Neural cell (in vitro differentiated cells): ENCODE measurements around the gene COL19A1.

Experiments used
- EP300 ChIP-seq: fragments of 450-650 bp; conservative IDR thresholded peaks from 2 replicates; pipeline ENCODE4 v1.6.1; 2014; ENCODE audit warnings: antibody characterized with exemption, mild to moderate bottlenecking, moderate library complexity; ENCODE audit not compliant: poor library complexity, severe bottlenecking
- EZH2 ChIP-seq: fragments of 200-600, 300-800 bp; shearing (Covaris generic), sonication (generic); IDR thresholded peaks from 2 replicates; pipeline ENCODE4 v1.6.1; 2014; ENCODE audit warnings: antibody characterized with exemption, low read length, borderline replicate concordance, mild to moderate bottlenecking; ENCODE audit not compliant: insufficient read depth, poor library complexity, severe bottlenecking
- MXI1 ChIP-seq: fragments of 450-650 bp; conservative IDR thresholded peaks from 2 replicates; pipeline ENCODE4 v1.6.1; 2014; ENCODE audit warnings: antibody characterized with exemption, mild to moderate bottlenecking; ENCODE audit not compliant: poor library complexity, severe bottlenecking
- POLR2AphosphoS5 ChIP-seq: IDR thresholded peaks from 2 replicates; pipeline ENCODE4 v1.6.1; 2012
- RAD21 ChIP-seq: fragments of 450-650 bp; conservative IDR thresholded peaks from 2 replicates; pipeline ENCODE4 v1.6.1; 2014; ENCODE audit warnings: antibody characterized with exemption, mild to moderate bottlenecking, moderate library complexity
- SMC3 ChIP-seq: fragments of 450-650 bp; conservative IDR thresholded peaks from 2 replicates; pipeline ENCODE4 v1.6.1; 2014; ENCODE audit warnings: antibody characterized with exemption, mild to moderate bottlenecking, moderate library complexity; ENCODE audit not compliant: poor library complexity
- TAF1 ChIP-seq: IDR thresholded peaks from 2 replicates; pipeline ENCODE4 v1.6.1; 2012; ENCODE audit warnings: low read depth
- TF ChIP-seq, protein P1 (sequence below): fragments of 450-650 bp; IDR thresholded peaks from 2 replicates; pipeline ENCODE4 v1.5.1; 2014; ENCODE audit warnings: antibody characterized with exemption, mild to moderate bottlenecking, moderate library complexity; ENCODE audit not compliant: poor library complexity, severe bottlenecking
- TF ChIP-seq, protein P2 (sequence below): IDR thresholded peaks from 2 replicates; pipeline ENCODE4 v1.6.1; 2012; ENCODE audit warnings: borderline replicate concordance

DNA sequence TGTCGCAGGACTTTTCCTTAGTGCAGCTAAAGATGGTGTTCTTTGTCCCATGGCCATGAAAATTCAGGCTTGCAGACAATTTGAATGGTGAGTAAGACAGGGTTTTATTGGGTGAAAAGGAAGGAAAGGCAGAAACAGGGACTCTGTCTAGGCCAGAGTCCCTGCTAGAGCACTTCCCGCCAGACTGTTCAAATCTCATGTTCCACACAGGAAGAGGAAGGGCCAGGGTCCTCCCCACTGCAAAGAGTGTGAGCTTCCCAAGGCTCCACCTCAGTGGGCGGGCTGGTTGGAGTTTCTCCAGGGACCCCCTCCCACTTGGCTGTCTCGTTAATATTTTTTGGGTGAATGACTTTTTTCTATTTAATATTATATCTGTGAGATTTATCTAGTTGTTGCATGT, 29.0 kb downstream of the COL19A1 start:
- TF ChIP-seq, protein P1, sequence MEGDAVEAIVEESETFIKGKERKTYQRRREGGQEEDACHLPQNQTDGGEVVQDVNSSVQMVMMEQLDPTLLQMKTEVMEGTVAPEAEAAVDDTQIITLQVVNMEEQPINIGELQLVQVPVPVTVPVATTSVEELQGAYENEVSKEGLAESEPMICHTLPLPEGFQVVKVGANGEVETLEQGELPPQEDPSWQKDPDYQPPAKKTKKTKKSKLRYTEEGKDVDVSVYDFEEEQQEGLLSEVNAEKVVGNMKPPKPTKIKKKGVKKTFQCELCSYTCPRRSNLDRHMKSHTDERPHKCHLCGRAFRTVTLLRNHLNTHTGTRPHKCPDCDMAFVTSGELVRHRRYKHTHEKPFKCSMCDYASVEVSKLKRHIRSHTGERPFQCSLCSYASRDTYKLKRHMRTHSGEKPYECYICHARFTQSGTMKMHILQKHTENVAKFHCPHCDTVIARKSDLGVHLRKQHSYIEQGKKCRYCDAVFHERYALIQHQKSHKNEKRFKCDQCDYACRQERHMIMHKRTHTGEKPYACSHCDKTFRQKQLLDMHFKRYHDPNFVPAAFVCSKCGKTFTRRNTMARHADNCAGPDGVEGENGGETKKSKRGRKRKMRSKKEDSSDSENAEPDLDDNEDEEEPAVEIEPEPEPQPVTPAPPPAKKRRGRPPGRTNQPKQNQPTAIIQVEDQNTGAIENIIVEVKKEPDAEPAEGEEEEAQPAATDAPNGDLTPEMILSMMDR: no peak
- TF ChIP-seq EZH2 (no peak), POLR2AphosphoS5 (no peak), RAD21 (no peak), TAF1 (no peak), EP300 (no peak), MXI1 (no peak), SMC3 (no peak)
- TF ChIP-seq, protein P2, sequence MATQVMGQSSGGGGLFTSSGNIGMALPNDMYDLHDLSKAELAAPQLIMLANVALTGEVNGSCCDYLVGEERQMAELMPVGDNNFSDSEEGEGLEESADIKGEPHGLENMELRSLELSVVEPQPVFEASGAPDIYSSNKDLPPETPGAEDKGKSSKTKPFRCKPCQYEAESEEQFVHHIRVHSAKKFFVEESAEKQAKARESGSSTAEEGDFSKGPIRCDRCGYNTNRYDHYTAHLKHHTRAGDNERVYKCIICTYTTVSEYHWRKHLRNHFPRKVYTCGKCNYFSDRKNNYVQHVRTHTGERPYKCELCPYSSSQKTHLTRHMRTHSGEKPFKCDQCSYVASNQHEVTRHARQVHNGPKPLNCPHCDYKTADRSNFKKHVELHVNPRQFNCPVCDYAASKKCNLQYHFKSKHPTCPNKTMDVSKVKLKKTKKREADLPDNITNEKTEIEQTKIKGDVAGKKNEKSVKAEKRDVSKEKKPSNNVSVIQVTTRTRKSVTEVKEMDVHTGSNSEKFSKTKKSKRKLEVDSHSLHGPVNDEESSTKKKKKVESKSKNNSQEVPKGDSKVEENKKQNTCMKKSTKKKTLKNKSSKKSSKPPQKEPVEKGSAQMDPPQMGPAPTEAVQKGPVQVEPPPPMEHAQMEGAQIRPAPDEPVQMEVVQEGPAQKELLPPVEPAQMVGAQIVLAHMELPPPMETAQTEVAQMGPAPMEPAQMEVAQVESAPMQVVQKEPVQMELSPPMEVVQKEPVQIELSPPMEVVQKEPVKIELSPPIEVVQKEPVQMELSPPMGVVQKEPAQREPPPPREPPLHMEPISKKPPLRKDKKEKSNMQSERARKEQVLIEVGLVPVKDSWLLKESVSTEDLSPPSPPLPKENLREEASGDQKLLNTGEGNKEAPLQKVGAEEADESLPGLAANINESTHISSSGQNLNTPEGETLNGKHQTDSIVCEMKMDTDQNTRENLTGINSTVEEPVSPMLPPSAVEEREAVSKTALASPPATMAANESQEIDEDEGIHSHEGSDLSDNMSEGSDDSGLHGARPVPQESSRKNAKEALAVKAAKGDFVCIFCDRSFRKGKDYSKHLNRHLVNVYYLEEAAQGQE: no peak
